GM12891 (cell line): ENCODE results near the gene TYW1B.

ENCODE experiments used
- POLR2A ChIP-seq: IDR thresholded peaks from 2 replicates; pipeline ENCODE4 v1.6.1; 2011; ENCODE audit warnings: low read depth, low read length, control low read depth
- POLR2AphosphoS5 ChIP-seq: IDR thresholded peaks from 2 replicates; pipeline ENCODE4 v1.6.1; 2011; ENCODE audit warnings: low read depth, low read length, control low read depth

DNA sequence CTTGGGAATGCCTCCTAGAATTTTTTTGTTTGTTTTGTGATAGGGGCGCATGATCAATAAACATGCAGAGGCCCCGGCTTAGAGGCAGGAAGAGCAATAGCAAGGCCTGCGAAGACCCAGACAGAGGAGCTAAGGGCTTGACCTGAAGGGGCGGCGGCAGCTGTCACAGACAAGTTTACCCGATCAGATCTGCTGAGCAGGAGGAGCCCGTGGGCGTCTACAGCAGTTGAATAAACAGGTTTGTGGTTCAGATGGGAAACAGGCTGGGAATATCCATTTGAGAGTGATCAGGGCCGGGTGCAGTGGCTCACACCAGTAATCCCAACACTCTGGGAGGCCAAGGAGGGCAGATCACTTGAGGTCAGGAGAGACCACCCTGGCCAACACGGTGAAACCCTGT is 289.9 kb downstream of the TYW1B start:
- TF ChIP-seq POLR2A (no peak), POLR2AphosphoS5 (no peak)
